ENCODE data around the gene LYPD6. TPM values are rescaled to one million over a fixed set of nuclear protein-coding genes. Genes with fewer than 3 reads are reported as not detected.

The LYPD6 gene
- total and polyA plus RNA-seq, 8 donors, result 0.64 to 18.6 (median 15.8) TPM

GRCh38 chr2:149464396-149464795, 134.0 kb downstream of the LYPD6 start:
- Histone ChIP-seq H3K4me1 (no peaks in the 10 kb centered on the region), H3K27ac (no peak overlapping the region), H3K36me3 (no peaks in the 10 kb centered on the region), H3K9me3 (peaks cover 3 to 12% of the 10 kb centered on the region in 2 donors), H3K27me3 (peaks cover 3 to 38% of the 10 kb centered on the region in 2 donors), H3K4me3 (no peak overlapping the region)
- no peak for ATAC-seq
- no peak for TF ChIP-seq CTCF (IDR thresholded peaks at IDR 0.05)
- intact Hi-C loops (cut with DNase I), result no loop called here
- DNase-seq, result no peak

GRCh38 chr2:149465873-149466272, 135.5 kb downstream of the LYPD6 start:
- no peak for DNase-seq
- Histone ChIP-seq H3K4me1 (no peaks in the 10 kb centered on the region), H3K27me3 (peaks cover 3 to 39% of the 10 kb centered on the region in 2 donors), H3K9me3 (peaks cover 3 to 12% of the 10 kb centered on the region in 2 donors), H3K4me3 (no peak overlapping the region), H3K36me3 (no peaks in the 10 kb centered on the region), H3K27ac (no peak overlapping the region)
- intact Hi-C loops (cut with DNase I), result no loop called here
- ATAC-seq, result no peak
- no peak for TF ChIP-seq CTCF (IDR thresholded peaks at IDR 0.05)

- intact Hi-C loops (cut with DNase I), result no loop called here
- H3K4me1 ChIP-seq, result no peaks in the 10 kb centered on the region
- ATAC-seq, result no peak
- no peak for TF ChIP-seq CTCF (IDR thresholded peaks at IDR 0.05)
- no peaks in the 10 kb centered on the region for H3K36me3 ChIP-seq
- H3K9me3 ChIP-seq, result peaks cover 3 to 6% of the 10 kb centered on the region in 2 donors
- peak in 1 of 4 donors; percentile 37 for DNase-seq
- H3K27ac ChIP-seq, result no peak overlapping the region
- H3K4me3 ChIP-seq, result no peak overlapping the region
- peaks cover 3 to 45% of the 10 kb centered on the region in 2 donors for H3K27me3 ChIP-seq
Measured at GRCh38 chr2:149466635-149467034, 136.2 kb downstream of the LYPD6 start.

- TF ChIP-seq CTCF (IDR thresholded peaks at IDR 0.05), result no peak
- DNase-seq, result peak in 2 of 4 donors; percentile 46 to 53
Measured at GRCh38 chr2:149467436-149467835, 137.0 kb downstream of the LYPD6 start.

GRCh38 chr2:149468636-149469035, 138.2 kb downstream of the LYPD6 start:
- Histone ChIP-seq H3K36me3 (no peaks in the 10 kb centered on the region), H3K4me1 (no peaks in the 10 kb centered on the region), H3K27ac (no peak overlapping the region), H3K27me3 (peaks cover 3 to 61% of the 10 kb centered on the region in 2 donors), H3K4me3 (no peak overlapping the region), H3K9me3 (no peaks in the 10 kb centered on the region)
- ATAC-seq (no peak), DNase-seq (peak in 2 of 4 donors; percentile 19 to 49)
- no peak for TF ChIP-seq CTCF (IDR thresholded peaks at IDR 0.05)
- intact Hi-C loops (cut with DNase I), result no loop called here

More at GRCh38 chr2:149467436-149467835, 137.0 kb downstream of the LYPD6 start:
- Histone ChIP-seq H3K4me1 (no peaks in the 10 kb centered on the region), H3K4me3 (no peak overlapping the region), H3K27me3 (peaks cover 3 to 51% of the 10 kb centered on the region in 2 donors), H3K27ac (no peak overlapping the region), H3K36me3 (no peaks in the 10 kb centered on the region), H3K9me3 (no peaks in the 10 kb centered on the region)
- intact Hi-C loops (cut with DNase I), result no loop called here
- ATAC-seq, result no peak
